ENCODE data around the gene TAS2R16.
"Not testable (repeated sequence)": the region's sequence is repeated elsewhere in the genome, so short reads cannot be mapped to it uniquely, and the experiment has no call there.

The TAS2R16 gene

GRCh38 chr7:122970740-122971725, 24.5 kb downstream of the TAS2R16 start:
- Histone ChIP-seq H3K79me2 (ENCODE audit: insufficient read depth, low read length) (no peaks in the 10 kb centered on the region), H3K4me3 (ENCODE audit: low read length, poor library complexity, severe bottlenecking) (no peak overlapping the region), H3F3A (ENCODE audit: low read depth) (no peaks in the 10 kb centered on the region), H3K27me3 (ENCODE audit: insufficient read depth, low read length, poor library complexity, severe bottlenecking) (no peaks in the 10 kb centered on the region), H3K4me2 (ENCODE audit: low read depth, low read length, poor library complexity, severe bottlenecking) (no peak overlapping the region), H3K4me1 (ENCODE audit: insufficient read depth, low read length, poor library complexity, severe bottlenecking) (no peaks in the 10 kb centered on the region), H2AFZ (ENCODE audit: low read length) (no peak overlapping the region), H3K9me3 (ENCODE audit: insufficient read depth, low read depth, low read length) (no peaks in the 10 kb centered on the region), H3K9ac (ENCODE audit: low read depth, low read length, poor library complexity, severe bottlenecking) (no peak overlapping the region), H3K9me2 (replicated peaks; ENCODE audit: low read depth, low read length) (no peaks in the 10 kb centered on the region), H4K20me1 (ENCODE audit: insufficient read depth, low read length, poor library complexity, severe bottlenecking) (no peaks in the 10 kb centered on the region), H3K36me3 (ENCODE audit: insufficient read depth, low read length) (no peaks in the 10 kb centered on the region)
- TF ChIP-seq CTCF (conservative IDR thresholded peaks at IDR 0.05; ENCODE audit: low read length) (no peak), EZH2phosphoT487 (IDR thresholded peaks at IDR 0.05; ENCODE audit: borderline replicate concordance) (no peak)

GRCh38 chr7:122968389-122968788, 27.1 kb downstream of the TAS2R16 start:
- H3K9ac ChIP-seq (ENCODE audit: low read depth, low read length, poor library complexity, severe bottlenecking) = no peak overlapping the region
- no peaks in the 10 kb centered on the region for H3K4me1 ChIP-seq (ENCODE audit: insufficient read depth, low read length, poor library complexity, severe bottlenecking)
- TF ChIP-seq EZH2phosphoT487 (IDR thresholded peaks at IDR 0.05; ENCODE audit: borderline replicate concordance) (no peak), CTCF (conservative IDR thresholded peaks at IDR 0.05; ENCODE audit: low read length) (no peak)
- H3K27me3 ChIP-seq (ENCODE audit: insufficient read depth, low read length, poor library complexity, severe bottlenecking) = no peaks in the 10 kb centered on the region
- no peaks in the 10 kb centered on the region for H3K79me2 ChIP-seq (ENCODE audit: insufficient read depth, low read length)
- H3K4me3 ChIP-seq (ENCODE audit: low read length, poor library complexity, severe bottlenecking) = no peak overlapping the region
- no peaks in the 10 kb centered on the region for H4K20me1 ChIP-seq (ENCODE audit: insufficient read depth, low read length, poor library complexity, severe bottlenecking)
- H3F3A ChIP-seq (ENCODE audit: low read depth) = no peaks in the 10 kb centered on the region
- H3K9me2 ChIP-seq (replicated peaks; ENCODE audit: low read depth, low read length) = no peaks in the 10 kb centered on the region
- H3K4me2 ChIP-seq (ENCODE audit: low read depth, low read length, poor library complexity, severe bottlenecking) = no peak overlapping the region
- no peaks in the 10 kb centered on the region for H3K36me3 ChIP-seq (ENCODE audit: insufficient read depth, low read length)
- H2AFZ ChIP-seq (ENCODE audit: low read length) = no peak overlapping the region
- no peaks in the 10 kb centered on the region for H3K9me3 ChIP-seq (ENCODE audit: insufficient read depth, low read depth, low read length)

- Histone ChIP-seq H3K4me2 (ENCODE audit: low read depth, low read length, poor library complexity, severe bottlenecking) (no peak overlapping the region), H3K9ac (ENCODE audit: low read depth, low read length, poor library complexity, severe bottlenecking) (no peak overlapping the region), H3K36me3 (ENCODE audit: insufficient read depth, low read length) (no peaks in the 10 kb centered on the region), H3K9me3 (ENCODE audit: insufficient read depth, low read depth, low read length) (no peaks in the 10 kb centered on the region; the same call in 1 of the 2 replicates), H3K27me3 (ENCODE audit: insufficient read depth, low read length, poor library complexity, severe bottlenecking) (no peaks in the 10 kb centered on the region), H3K9me2 (replicated peaks; ENCODE audit: low read depth, low read length) (no peaks in the 10 kb centered on the region), H3K79me2 (ENCODE audit: insufficient read depth, low read length) (no peaks in the 10 kb centered on the region), H3K4me3 (ENCODE audit: low read length, poor library complexity, severe bottlenecking) (no peak overlapping the region), H2AFZ (ENCODE audit: low read length) (no peak overlapping the region), H4K20me1 (ENCODE audit: insufficient read depth, low read length, poor library complexity, severe bottlenecking) (no peaks in the 10 kb centered on the region), H3K4me1 (ENCODE audit: insufficient read depth, low read length, poor library complexity, severe bottlenecking) (no peaks in the 10 kb centered on the region), H3F3A (ENCODE audit: low read depth) (no peaks in the 10 kb centered on the region)
- TF ChIP-seq EZH2phosphoT487 (IDR thresholded peaks at IDR 0.05; ENCODE audit: borderline replicate concordance) (no peak), CTCF (conservative IDR thresholded peaks at IDR 0.05; ENCODE audit: low read length) (no peak)
Observed at GRCh38 chr7:122965306-122965705, 30.2 kb downstream of the TAS2R16 start.

- not testable (repeated sequence) for H3K27me3 ChIP-seq (ENCODE audit: insufficient read depth, low read length, poor library complexity, severe bottlenecking); H3K36me3 ChIP-seq (ENCODE audit: insufficient read depth, low read length); H3K4me3 ChIP-seq (ENCODE audit: low read length, poor library complexity, severe bottlenecking); H3K4me2 ChIP-seq (ENCODE audit: low read depth, low read length, poor library complexity, severe bottlenecking); H4K20me1 ChIP-seq (ENCODE audit: insufficient read depth, low read length, poor library complexity, severe bottlenecking); H3F3A ChIP-seq (ENCODE audit: low read depth); H3K79me2 ChIP-seq (ENCODE audit: insufficient read depth, low read length); H3K4me1 ChIP-seq (ENCODE audit: insufficient read depth, low read length, poor library complexity, severe bottlenecking); H2AFZ ChIP-seq (ENCODE audit: low read length); H3K9me2 ChIP-seq (replicated peaks; ENCODE audit: low read depth, low read length); H3K9ac ChIP-seq (ENCODE audit: low read depth, low read length, poor library complexity, severe bottlenecking); H3K9me3 ChIP-seq (ENCODE audit: insufficient read depth, low read depth, low read length)
Observed at GRCh38 chr7:122953678-122954077, 41.8 kb downstream of the TAS2R16 start.
